ENCODE data around the gene RORB. TPM values are rescaled to one million over a fixed set of nuclear protein-coding genes. Genes with fewer than 3 reads are reported as not detected.

Gene RORB
- total RNA-seq, 2 experiments from 2014 or later, result 0.04 to 0.11 TPM

GRCh38 chr9:74499770-74500583 lies 2.8 kb downstream of the RORB start:
- peak overlapping the region; percentile 38 for H3K4me3 Mint-ChIP-seq
- no peak for DNase-seq
- intact Hi-C loops (cut with micrococcal nuclease), result no loop called here
- ChIA-PET POLR2A (no interaction called here), CTCF (no interaction called here)
- no peaks in the 10 kb centered on the region for H3K36me3 Mint-ChIP-seq (ENCODE audit: low read depth)
- peaks cover 26% of the 10 kb centered on the region for H3K4me1 Mint-ChIP-seq (ENCODE audit: low read depth)
- TF ChIP-seq CTCF (IDR thresholded peaks at IDR 0.05), result no peak
- H3K9me3 Mint-ChIP-seq, result no peaks in the 10 kb centered on the region
- no peak overlapping the region for H3K27ac Mint-ChIP-seq
- ATAC-seq, result no peak
- peaks cover 51% of the 10 kb centered on the region for H3K27me3 Mint-ChIP-seq

GRCh38 chr9:74500584-74500924 lies 3.4 kb downstream of the RORB start:
- ChIA-PET CTCF (no interaction called here), POLR2A (no interaction called here)
- intact Hi-C loops (cut with micrococcal nuclease), result no loop called here
- TF ChIP-seq CTCF (IDR thresholded peaks at IDR 0.05), result no peak
- no peak overlapping the region for H3K4me3 Mint-ChIP-seq
- H3K27me3 Mint-ChIP-seq, result peaks cover 51% of the 10 kb centered on the region
- no peaks in the 10 kb centered on the region for H3K9me3 Mint-ChIP-seq
- H3K4me1 Mint-ChIP-seq (ENCODE audit: low read depth), result peaks cover 26% of the 10 kb centered on the region
- H3K27ac Mint-ChIP-seq, result no peak overlapping the region
- no peaks in the 10 kb centered on the region for H3K36me3 Mint-ChIP-seq (ENCODE audit: low read depth)
- no peak for DNase-seq
- no peak for ATAC-seq

- Mint-ChIP-seq H3K36me3 (ENCODE audit: low read depth) (no peaks in the 10 kb centered on the region), H3K4me3 (no peak overlapping the region), H3K27me3 (peaks cover 51% of the 10 kb centered on the region), H3K9me3 (no peaks in the 10 kb centered on the region), H3K4me1 (ENCODE audit: low read depth) (peaks cover 24% of the 10 kb centered on the region), H3K27ac (no peak overlapping the region)
- no peak for TF ChIP-seq CTCF (IDR thresholded peaks at IDR 0.05)
- CTCF ChIA-PET, result no interaction called here
- POLR2A ChIA-PET, result no interaction called here
- intact Hi-C loops (cut with micrococcal nuclease), result no loop called here
- DNase-seq, result no peak
- ATAC-seq, result no peak
Observed at GRCh38 chr9:74501570-74501969, 4.4 kb downstream of the RORB start.

- Mint-ChIP-seq H3K9me3 (no peaks in the 10 kb centered on the region), H3K36me3 (ENCODE audit: low read depth) (no peaks in the 10 kb centered on the region), H3K27ac (no peak overlapping the region), H3K27me3 (peaks cover 40% of the 10 kb centered on the region), H3K4me3 (no peak overlapping the region), H3K4me1 (ENCODE audit: low read depth) (peaks cover 13% of the 10 kb centered on the region)
- no peak for DNase-seq
- no peak for ATAC-seq
- ChIA-PET CTCF (no interaction called here), POLR2A (no interaction called here)
- no peak for TF ChIP-seq CTCF (IDR thresholded peaks at IDR 0.05)
- intact Hi-C loops (cut with micrococcal nuclease), result no loop called here
Observed at GRCh38 chr9:74503219-74503618, 6.1 kb downstream of the RORB start.

DNA sequence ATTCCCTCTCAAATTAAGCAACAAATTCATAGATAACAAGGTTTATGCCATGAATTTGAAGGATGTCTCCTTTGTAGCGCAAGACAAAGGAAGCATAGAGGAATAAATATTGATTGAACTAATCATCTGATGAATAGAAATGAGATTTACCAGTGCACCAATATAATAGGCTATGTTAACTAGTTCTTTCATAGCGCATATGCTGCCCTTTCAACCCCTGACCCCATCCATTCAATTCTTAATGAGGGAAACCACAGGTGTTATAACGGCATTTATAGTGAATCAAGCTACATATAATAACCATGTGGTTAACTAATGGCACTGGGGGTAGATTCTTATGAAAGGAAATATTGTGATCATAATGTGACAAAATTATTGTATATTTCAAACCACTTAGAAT lies 6.5 kb downstream of the RORB start:
- Mint-ChIP-seq H3K27me3 (peaks cover 38% of the 10 kb centered on the region), H3K4me3 (no peak overlapping the region), H3K27ac (no peak overlapping the region), H3K9me3 (no peaks in the 10 kb centered on the region), H3K36me3 (ENCODE audit: low read depth) (no peaks in the 10 kb centered on the region), H3K4me1 (ENCODE audit: low read depth) (peaks cover 13% of the 10 kb centered on the region)
- intact Hi-C loops (cut with micrococcal nuclease), result no loop called here
- CTCF ChIA-PET, result no interaction called here
- ATAC-seq (no peak), DNase-seq (no peak)
- POLR2A ChIA-PET, result no interaction called here
- TF ChIP-seq CTCF (IDR thresholded peaks at IDR 0.05), result no peak
